ENCODE data around the gene DAAM1. TPM values are rescaled to one million over a fixed set of nuclear protein-coding genes. Genes with fewer than 3 reads are reported as not detected.

The DAAM1 gene
- total and polyA plus RNA-seq, 5 experiments from 2014 or later: 4.6 to 18.1 (median 8.1) TPM

DNA sequence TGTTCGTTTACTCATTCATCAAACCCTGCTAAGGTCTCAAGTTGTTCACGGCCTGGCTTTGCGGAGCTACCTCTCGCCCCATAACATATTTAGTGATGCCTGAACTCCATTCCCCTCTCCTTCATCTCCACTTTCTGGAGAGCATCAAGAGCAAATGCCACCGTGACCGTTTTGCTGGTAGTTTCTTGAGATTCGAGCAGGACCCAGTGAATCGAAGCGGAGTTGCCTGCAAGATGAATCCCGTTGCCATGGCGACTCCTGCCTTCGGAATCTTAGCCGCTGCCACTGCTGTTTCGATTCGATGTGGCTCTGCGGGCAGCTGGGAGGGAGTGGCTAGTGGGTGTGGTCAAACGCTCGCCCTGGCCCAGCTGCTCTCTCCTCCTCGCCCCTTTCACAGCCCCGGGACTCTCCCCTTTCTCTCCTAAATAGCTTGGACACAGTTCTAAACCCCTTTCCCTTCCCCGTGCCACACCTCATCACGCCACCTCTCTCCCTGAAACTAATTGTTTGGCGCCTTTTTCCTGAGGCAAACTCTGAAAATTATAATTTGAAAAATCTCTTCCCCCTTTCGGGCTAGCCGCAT is 1.4 kb downstream of the DAAM1 start:
- H3K4me3 Mint-ChIP-seq: peak overlapping the region; percentile 95 to 99 (median 98)
- DNase-seq (peak; percentile 48 to 84 (median 56)), ATAC-seq (no peak)
- no peaks in the 10 kb centered on the region for H3K36me3 Mint-ChIP-seq
- H3K27ac Mint-ChIP-seq: peak overlapping the region; percentile 81 to 98 (median 96)
- H3K27me3 Mint-ChIP-seq: peaks cover under 1 to 11% (median 2%) of the 10 kb centered on the region in 5 donors
- peaks cover 13 to 26% (median 17%) of the 10 kb centered on the region in 4 donors for H3K4me1 Mint-ChIP-seq
- POLR2A ChIA-PET: interaction anchor here (1.6 kb wide), 1 partner anchor 13 kb away, joined by 5 read pairs; no protein-coding TSS in a partner anchor
- H3K9me3 Mint-ChIP-seq: no peaks in the 10 kb centered on the region

- POLR2A ChIA-PET: no interaction called here
- H3K9me3 Mint-ChIP-seq: no peaks in the 10 kb centered on the region
- peak overlapping the region; percentile 95 to 99 (median 98) for H3K4me3 Mint-ChIP-seq
- H3K36me3 Mint-ChIP-seq: no peaks in the 10 kb centered on the region
- peaks cover 13 to 26% (median 17%) of the 10 kb centered on the region in 4 donors for H3K4me1 Mint-ChIP-seq
- H3K27me3 Mint-ChIP-seq: peaks cover 0 to 10% (median 0%) of the 10 kb centered on the region in 5 donors
- no peak for ATAC-seq
- H3K27ac Mint-ChIP-seq: peak overlapping the region in 9 of 10 donors; percentile 81 to 98 (median 95)
- no peak for DNase-seq
Observed at GRCh38 chr14:59190372-59190771, 1.9 kb downstream of the DAAM1 start.

- no peaks in the 10 kb centered on the region for H3K27me3 Mint-ChIP-seq
- no peak for DNase-seq
- peaks cover 0 to 4% (median 0%) of the 10 kb centered on the region in 4 donors for H3K4me1 Mint-ChIP-seq
- H3K27ac Mint-ChIP-seq: no peak overlapping the region
- no peaks in the 10 kb centered on the region for H3K9me3 Mint-ChIP-seq
- ATAC-seq: no peak
- H3K36me3 Mint-ChIP-seq: peaks cover 0 to 5% (median 0%) of the 10 kb centered on the region in 3 donors
- POLR2A ChIA-PET: no interaction called here
- H3K4me3 Mint-ChIP-seq: no peak overlapping the region
Observed at GRCh38 chr14:59195912-59196311, 7.4 kb downstream of the DAAM1 start.

GRCh38 chr14:59197695-59198262 is 9.3 kb downstream of the DAAM1 start:
- Mint-ChIP-seq H3K4me3 (no peak overlapping the region), H3K36me3 (peaks cover 0 to 5% (median 0%) of the 10 kb centered on the region in 3 donors), H3K4me1 (peaks cover 4 to 12% (median 8%) of the 10 kb centered on the region in 4 donors), H3K27me3 (no peaks in the 10 kb centered on the region), H3K27ac (peak overlapping the region in 2 of 10 donors; percentile 9 to 40), H3K9me3 (no peaks in the 10 kb centered on the region)
- POLR2A ChIA-PET: interaction anchor here (1.1 kb wide), 1 partner anchor 9 kb away, joined by 3 read pairs; the partner anchor contains the start of gene DAAM1
- no peak for ATAC-seq
- DNase-seq: no peak

GRCh38 chr14:59199205-59199604 is 10.7 kb downstream of the DAAM1 start:
- POLR2A ChIA-PET: no interaction called here
- H3K9me3 Mint-ChIP-seq: no peaks in the 10 kb centered on the region

DNA sequence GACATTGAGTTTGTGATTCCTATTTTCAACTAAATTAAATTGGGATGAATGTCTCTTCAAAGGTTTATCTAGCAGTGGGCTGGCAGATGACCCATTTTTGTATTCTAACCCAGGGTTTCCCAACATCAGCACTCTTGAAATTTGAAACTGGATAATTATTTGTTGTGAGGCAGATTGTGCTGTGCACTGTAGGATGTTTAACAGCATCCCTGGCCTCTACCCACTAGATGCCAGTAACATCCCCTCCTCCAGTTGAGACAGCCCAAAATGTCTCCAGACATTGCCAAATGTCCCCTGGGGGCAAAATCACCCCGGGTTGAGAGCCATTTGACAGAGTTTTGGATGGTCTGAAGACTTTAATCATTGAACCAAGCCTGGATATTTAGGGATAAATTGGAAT is 11.1 kb downstream of the DAAM1 start:
- peaks cover 0 to 5% (median 0%) of the 10 kb centered on the region in 3 donors for H3K36me3 Mint-ChIP-seq
- peaks cover 4 to 12% (median 9%) of the 10 kb centered on the region in 4 donors for H3K4me1 Mint-ChIP-seq
- no peak overlapping the region for H3K4me3 Mint-ChIP-seq
- no peak overlapping the region for H3K27ac Mint-ChIP-seq
- ATAC-seq (no peak), DNase-seq (no peak)
- POLR2A ChIA-PET: no interaction called here
- no peaks in the 10 kb centered on the region for H3K9me3 Mint-ChIP-seq
- H3K27me3 Mint-ChIP-seq: no peaks in the 10 kb centered on the region

More at GRCh38 chr14:59199205-59199604, 10.7 kb downstream of the DAAM1 start:
- H3K4me1 Mint-ChIP-seq: peaks cover 4 to 12% (median 8%) of the 10 kb centered on the region in 4 donors
- H3K27me3 Mint-ChIP-seq: no peaks in the 10 kb centered on the region
- DNase-seq (no peak), ATAC-seq (no peak)
- H3K4me3 Mint-ChIP-seq: no peak overlapping the region
- H3K27ac Mint-ChIP-seq: no peak overlapping the region
- H3K36me3 Mint-ChIP-seq: peaks cover 0 to 5% (median 0%) of the 10 kb centered on the region in 3 donors

DNA sequence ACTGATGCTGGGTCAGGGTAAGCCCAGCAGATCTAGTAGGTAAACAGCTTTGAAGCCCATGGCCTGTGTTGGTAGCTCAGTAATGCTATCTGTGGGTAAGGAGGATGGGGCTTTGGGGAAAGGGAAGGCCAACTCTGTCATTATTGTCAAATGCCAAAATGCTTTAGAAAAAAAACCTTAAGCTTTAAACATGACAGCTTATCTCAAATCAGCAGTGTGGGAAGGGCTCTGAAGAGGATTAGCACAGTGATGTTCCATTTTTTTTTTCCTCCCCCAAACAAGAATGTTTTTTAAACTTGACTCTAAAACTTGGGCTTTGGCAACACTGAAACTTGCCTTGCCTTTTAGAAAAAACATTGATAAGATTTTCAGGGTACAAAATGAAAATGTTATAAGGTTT is 11.7 kb downstream of the DAAM1 start:
- H3K4me3 Mint-ChIP-seq: no peak overlapping the region
- no peak for DNase-seq
- peaks cover 0 to 5% (median 0%) of the 10 kb centered on the region in 3 donors for H3K36me3 Mint-ChIP-seq
- H3K27ac Mint-ChIP-seq: no peak overlapping the region
- POLR2A ChIA-PET: no interaction called here
- no peaks in the 10 kb centered on the region for H3K27me3 Mint-ChIP-seq
- peaks cover 4 to 15% (median 11%) of the 10 kb centered on the region in 4 donors for H3K4me1 Mint-ChIP-seq
- no peak for ATAC-seq
- H3K9me3 Mint-ChIP-seq: no peaks in the 10 kb centered on the region

DNA sequence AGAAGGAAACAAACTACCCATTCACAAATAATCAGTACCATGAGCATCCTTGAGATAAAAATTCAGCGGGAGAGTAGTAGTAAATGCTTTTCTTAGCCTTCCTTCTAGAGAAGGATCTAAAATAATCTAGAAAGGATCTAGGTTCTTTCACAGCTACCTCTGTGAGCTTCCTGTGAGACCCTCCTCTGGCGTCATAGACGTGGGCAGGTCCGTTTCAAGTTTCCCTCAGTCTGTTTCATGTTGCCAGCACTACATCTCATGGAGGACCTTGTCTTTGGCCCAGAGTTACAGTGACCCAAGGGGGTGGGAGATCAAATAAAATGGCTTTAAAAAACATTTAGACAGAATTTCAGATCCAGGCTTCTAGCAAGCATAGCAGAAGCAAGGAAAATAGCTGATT is 13.6 kb downstream of the DAAM1 start:
- Mint-ChIP-seq H3K27me3 (no peaks in the 10 kb centered on the region), H3K27ac (peak overlapping the region in 2 of 10 donors; percentile 24 to 46), H3K36me3 (peaks cover 0 to 5% (median 0%) of the 10 kb centered on the region in 3 donors), H3K4me3 (no peak overlapping the region), H3K4me1 (peaks cover 4 to 15% (median 10%) of the 10 kb centered on the region in 4 donors), H3K9me3 (no peaks in the 10 kb centered on the region)
- POLR2A ChIA-PET: interaction anchor here (2.0 kb wide), 1 partner anchor 13 kb away, joined by 5 read pairs; the partner anchor contains the start of gene DAAM1
- DNase-seq (peak in 3 of 10 donors; percentile 2 to 4 (median 3)), ATAC-seq (peak; percentile 28 to 57)

DNA sequence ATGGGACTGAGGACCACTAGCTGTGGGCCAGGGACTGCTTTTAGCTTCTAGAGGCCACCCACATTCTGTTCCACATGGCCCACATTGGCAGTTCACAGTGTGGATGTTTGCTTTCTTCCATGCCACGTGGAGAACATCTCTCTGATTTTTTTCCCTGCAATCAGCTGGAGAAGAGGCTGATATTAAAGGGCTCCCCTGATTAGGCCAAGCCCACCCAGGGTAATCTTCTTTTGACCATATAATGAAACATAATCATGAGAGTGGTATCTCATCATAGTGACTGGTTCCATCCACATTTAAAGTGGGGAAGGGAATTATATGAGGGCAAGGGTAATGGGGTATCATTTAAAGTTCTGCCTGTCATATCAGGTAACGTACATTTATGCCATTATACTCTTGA is 15.8 kb downstream of the DAAM1 start:
- Mint-ChIP-seq H3K4me1 (peaks cover 4 to 15% (median 10%) of the 10 kb centered on the region in 4 donors), H3K4me3 (no peak overlapping the region), H3K36me3 (peaks cover 0 to 6% (median 1%) of the 10 kb centered on the region in 3 donors), H3K27me3 (no peaks in the 10 kb centered on the region), H3K27ac (peak overlapping the region in 1 of 10 donors; percentile 18), H3K9me3 (no peaks in the 10 kb centered on the region)
- no peak for DNase-seq
- no peak for ATAC-seq
- POLR2A ChIA-PET: no interaction called here

- Mint-ChIP-seq H3K27ac (no peak overlapping the region), H3K4me1 (peaks cover 2 to 14% (median 9%) of the 10 kb centered on the region in 4 donors), H3K27me3 (no peaks in the 10 kb centered on the region), H3K36me3 (peaks cover 0 to 6% (median 1%) of the 10 kb centered on the region in 3 donors), H3K4me3 (no peak overlapping the region), H3K9me3 (no peaks in the 10 kb centered on the region)
- ATAC-seq (no peak), DNase-seq (no peak)
- POLR2A ChIA-PET: no interaction called here
Observed at GRCh38 chr14:59206892-59207291, 18.4 kb downstream of the DAAM1 start.

- ATAC-seq (no peak), DNase-seq (no peak)
- Mint-ChIP-seq H3K27me3 (no peaks in the 10 kb centered on the region), H3K36me3 (peaks cover 0 to 6% (median 1%) of the 10 kb centered on the region in 3 donors), H3K27ac (no peak overlapping the region), H3K4me3 (no peak overlapping the region), H3K9me3 (no peaks in the 10 kb centered on the region), H3K4me1 (peaks cover 1 to 7% (median 5%) of the 10 kb centered on the region in 4 donors)
- POLR2A ChIA-PET: no interaction called here
Observed at GRCh38 chr14:59207506-59207933, 19.1 kb downstream of the DAAM1 start.

DNA sequence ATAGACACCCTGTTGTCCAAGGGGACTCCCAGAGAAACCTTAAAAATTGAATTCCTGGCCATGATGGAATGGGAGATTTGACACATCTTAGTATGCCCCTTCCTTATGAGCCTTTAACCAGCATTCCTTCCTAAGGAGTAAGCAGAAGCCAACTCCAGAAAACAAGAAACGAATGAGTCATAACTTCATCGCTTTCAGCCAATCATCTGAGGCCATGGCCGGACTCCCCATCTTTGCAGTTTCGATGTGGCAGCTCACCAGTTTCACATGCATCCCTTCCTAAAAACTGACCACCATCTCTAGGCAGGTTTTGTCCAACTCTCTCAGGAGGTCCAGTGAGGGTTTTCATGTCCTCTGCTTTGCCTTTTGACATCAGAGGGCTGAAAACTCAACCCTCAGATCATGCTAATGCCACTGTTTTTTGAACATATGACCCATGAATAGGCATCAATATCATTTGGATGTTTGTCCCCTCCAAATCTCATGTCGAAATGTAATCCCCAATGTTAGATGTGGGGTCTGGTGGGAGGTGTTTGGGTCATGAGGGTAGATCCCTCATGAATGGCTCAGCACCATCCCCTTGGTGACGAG is 19.9 kb downstream of the DAAM1 start:
- no peaks in the 10 kb centered on the region for H3K9me3 Mint-ChIP-seq
- DNase-seq (no peak), ATAC-seq (no peak)
- H3K4me1 Mint-ChIP-seq: peaks cover 1 to 6% (median 5%) of the 10 kb centered on the region in 4 donors
- POLR2A ChIA-PET: no interaction called here
- no peak overlapping the region for H3K27ac Mint-ChIP-seq
- H3K27me3 Mint-ChIP-seq: no peaks in the 10 kb centered on the region
- H3K4me3 Mint-ChIP-seq: no peak overlapping the region
- H3K36me3 Mint-ChIP-seq: peaks cover 0 to 6% (median 1%) of the 10 kb centered on the region in 3 donors

DNA sequence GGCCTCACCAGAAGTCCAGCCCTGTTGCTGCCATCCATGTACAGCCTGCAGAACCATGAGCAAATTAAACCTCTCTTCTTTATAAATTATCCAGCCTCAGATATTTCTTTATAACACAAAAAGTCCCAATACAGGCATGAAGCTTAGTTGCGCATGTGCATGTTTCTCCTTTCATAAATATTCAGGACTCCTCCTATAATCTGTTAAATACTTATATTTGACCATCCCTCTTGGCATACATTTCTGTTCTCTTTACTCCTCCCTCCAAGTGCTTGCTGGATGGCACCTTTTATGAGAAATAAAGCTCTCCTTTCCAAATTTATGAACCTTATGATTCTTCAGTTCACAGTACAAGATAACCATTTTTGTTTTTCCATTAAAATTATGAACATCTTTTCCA is 20.5 kb downstream of the DAAM1 start:
- no peak overlapping the region for H3K4me3 Mint-ChIP-seq
- peaks cover 1 to 6% (median 5%) of the 10 kb centered on the region in 4 donors for H3K4me1 Mint-ChIP-seq
- DNase-seq: no peak
- POLR2A ChIA-PET: no interaction called here
- H3K27me3 Mint-ChIP-seq: no peaks in the 10 kb centered on the region
- H3K27ac Mint-ChIP-seq: no peak overlapping the region
- peaks cover 0 to 6% (median 4%) of the 10 kb centered on the region in 3 donors for H3K36me3 Mint-ChIP-seq
- H3K9me3 Mint-ChIP-seq: no peaks in the 10 kb centered on the region
- ATAC-seq: no peak
